GM12873 (cell line): ENCODE measurements around the gene TULP1.

ENCODE experiments used
- TF ChIP-seq, protein P1 (sequence below): IDR thresholded peaks from 2 replicates; pipeline ENCODE4 v1.5.1; 2012; ENCODE audit warnings: low read depth, mild to moderate bottlenecking, moderate library complexity, low read length, control low read depth; ENCODE audit not compliant: insufficient read depth; ENCODE audit errors: missing control alignments

TULP1 gene

DNA sequence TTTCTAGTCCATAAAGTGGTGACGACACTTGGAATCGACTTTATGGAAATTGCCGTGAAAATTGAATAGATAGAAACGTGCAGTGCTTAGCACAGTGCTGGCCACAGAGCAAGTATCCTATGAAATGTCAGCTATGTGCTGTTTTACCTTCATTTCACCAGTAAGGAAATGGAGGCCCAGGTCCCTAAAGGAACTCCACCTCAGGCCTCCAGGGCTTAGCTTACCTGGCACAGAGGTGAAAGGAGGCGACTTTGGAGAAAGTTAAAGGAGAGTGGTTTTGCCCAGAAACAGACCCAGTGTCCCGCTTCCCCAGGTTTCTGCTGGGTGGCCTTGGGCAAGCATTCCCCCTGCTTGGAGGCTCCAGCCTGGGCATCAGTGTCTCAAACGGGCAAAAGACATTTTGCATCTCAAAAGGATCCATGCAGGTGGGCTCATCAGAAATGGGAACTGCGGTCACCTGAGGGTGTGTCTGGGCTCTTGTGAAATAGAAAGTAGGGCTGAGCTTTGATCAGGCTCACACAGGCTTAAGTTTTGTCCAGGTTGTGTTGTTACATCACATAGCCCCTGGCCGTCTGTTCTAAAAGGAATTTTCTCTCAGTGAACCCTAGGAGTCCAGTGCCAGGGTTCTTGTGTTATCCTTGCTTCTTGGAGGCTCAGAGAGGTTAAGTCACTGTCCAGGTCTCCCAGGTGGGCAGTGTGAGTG is 6.8 kb upstream of the TULP1 start:
- TF ChIP-seq, protein P1, sequence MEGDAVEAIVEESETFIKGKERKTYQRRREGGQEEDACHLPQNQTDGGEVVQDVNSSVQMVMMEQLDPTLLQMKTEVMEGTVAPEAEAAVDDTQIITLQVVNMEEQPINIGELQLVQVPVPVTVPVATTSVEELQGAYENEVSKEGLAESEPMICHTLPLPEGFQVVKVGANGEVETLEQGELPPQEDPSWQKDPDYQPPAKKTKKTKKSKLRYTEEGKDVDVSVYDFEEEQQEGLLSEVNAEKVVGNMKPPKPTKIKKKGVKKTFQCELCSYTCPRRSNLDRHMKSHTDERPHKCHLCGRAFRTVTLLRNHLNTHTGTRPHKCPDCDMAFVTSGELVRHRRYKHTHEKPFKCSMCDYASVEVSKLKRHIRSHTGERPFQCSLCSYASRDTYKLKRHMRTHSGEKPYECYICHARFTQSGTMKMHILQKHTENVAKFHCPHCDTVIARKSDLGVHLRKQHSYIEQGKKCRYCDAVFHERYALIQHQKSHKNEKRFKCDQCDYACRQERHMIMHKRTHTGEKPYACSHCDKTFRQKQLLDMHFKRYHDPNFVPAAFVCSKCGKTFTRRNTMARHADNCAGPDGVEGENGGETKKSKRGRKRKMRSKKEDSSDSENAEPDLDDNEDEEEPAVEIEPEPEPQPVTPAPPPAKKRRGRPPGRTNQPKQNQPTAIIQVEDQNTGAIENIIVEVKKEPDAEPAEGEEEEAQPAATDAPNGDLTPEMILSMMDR: no peak

DNA sequence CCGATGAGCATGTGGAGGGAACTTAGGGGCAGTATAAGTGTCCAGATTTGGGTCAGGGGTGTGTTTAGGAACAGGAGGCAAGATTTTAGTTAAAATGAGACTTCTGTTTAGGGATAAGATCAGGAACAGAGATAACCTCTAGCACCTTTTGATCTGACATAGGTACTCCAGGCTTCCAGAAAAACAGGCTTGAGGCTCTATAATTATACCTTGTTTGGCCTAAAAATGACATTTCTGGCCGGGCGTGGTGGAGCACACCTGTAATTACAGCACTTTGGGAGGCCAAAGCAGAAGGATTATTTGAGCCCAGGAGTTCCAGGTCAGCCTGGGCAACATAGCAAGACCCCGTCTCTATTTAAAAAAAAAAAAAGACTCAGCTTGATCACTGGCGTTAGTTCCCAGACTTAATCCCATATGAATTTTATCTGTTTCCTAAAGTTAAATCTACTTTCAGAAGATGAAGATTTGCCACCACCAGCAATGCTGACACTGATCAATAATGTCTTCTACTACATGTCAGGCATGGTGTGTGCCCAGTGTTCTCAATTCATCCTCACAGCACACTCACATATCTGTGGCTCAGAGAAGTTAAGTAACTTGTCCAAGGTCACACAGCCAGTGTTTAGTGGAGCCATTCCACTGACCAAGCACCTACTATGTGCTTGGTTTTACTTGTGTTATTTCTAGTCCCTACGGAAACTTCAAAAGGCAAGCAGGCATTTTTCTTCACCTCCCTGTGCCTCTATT is 6.0 kb upstream of the TULP1 start:
- TF ChIP-seq, protein P1: no peak

DNA sequence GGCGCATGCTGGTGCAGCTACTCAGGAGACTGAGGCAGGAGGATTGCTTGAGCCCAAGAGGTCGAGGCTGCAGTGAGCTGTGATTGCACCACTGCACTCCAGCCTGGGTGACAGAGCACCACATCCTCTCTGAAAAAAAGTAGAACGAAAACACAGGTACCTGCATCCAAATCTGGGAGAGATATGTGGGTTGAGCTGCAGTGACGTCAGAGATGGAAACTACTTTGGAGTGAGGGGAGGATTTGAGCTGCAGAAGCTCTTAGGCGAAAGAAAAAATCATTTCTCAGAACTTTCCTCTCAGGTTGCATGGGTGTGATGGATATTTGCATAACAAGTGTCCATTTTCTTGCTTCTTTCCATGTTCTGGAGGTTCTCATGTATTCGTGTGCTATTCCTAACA is 4.0 kb upstream of the TULP1 start:
- TF ChIP-seq, protein P1: no peak

DNA sequence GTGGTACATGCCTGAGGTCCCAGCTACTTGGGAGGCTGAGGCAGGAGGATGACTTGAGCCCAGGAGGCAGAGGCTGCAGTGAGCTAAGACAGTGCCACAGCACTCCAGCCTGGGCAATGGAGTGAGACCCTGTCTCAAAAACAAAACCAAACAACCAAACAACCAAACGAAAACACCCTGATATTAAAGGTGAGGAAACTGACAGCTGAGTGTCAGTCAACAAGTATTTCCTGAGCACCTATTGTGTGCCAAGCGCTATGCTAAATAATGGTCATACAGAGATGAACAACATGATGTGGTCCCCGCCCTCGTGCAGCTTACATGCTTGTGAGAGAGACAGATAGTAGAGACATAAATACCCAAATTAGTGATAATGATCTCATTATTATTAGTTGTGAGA is 1.9 kb upstream of the TULP1 start:
- TF ChIP-seq, protein P1: no peak

DNA sequence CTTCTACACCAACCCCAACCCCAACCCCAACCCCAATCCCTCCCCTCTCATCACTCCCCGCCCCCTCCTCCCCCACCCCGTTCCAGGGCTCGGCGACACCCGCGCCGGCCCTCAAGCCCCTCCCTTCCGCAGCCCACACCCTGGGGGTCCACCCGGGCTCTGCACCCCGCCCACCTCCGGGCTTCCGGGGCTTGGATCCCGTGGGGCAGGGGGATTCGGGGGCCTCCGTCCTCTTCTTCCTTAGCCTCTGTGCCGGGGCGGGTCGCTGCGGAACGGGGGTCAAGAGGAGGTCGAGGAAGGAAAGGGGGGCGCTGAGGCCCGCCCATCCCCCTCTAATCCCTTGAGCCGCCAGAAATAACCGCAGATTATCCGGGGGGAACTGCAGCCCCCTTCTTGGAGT is 690 bp downstream of the TULP1 start:
- TF ChIP-seq, protein P1: no peak

DNA sequence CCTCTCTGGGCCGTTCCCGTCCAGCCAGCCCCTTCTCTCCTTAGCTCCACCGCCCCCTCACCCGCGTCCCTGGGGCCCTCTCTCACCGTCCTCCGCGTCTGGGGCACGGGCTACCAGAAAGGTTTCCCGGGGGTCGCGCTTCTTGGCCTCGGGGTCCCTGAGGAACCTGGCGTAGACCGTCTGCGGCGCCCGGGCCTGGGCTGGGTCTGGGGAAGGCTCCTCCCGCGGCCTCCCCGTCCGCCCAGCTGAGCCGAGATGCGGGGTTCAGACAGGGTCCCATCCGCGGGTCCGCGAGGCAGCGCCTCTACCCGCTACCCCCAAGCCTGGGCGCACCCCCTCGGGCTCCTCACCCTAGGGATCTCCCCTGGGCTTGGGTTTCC is 1.1 kb downstream of the TULP1 start:
- TF ChIP-seq, protein P1: no peak

DNA sequence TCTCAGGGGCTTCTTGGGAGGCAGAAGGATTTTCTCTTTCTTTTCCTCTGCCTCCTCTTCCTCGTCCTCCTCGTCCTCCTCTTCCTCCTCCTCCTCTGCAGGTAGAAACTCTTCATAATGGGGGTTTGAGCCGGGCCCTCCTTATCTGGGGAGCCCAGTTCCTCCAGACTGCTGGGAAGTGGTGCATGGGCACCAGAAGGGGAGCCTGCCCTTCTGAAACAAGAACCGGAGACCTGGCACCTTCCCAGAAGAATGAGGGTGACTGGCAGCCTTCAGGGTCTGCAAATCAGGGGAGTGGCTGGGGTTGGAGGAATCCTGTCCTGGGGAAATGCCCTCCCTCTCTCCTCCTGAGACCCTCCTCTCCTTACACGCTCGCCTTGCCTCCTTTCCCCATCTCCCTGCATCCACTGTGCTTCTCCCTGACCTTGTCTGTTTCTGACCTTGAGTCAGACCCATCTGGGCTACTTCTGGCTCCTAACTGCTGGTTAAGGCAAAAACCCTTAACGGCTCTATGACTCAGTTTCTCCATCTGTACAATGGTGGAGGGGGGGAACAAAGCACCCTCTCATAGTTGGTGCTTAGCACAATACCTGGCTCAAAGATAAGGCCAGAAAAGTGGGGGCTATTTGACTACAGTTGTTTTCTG is 1.7 kb downstream of the TULP1 start:
- TF ChIP-seq, protein P1: no peak
